Subcutaneous abdominal adipose tissue (tissue), 5 donors: Measurements from ENCODE around the gene EBF4.

ENCODE experiments used
- H3K27ac ChIP-seq: one replicate; pipeline ENCODE4 v1.7.0; 2013; ENCODE audit warnings: low read depth, mild to moderate bottlenecking, inconsistent platforms, low read length, moderate library complexity
- H3K27me3 ChIP-seq, 5 donors: one replicate each; pipeline ENCODE4 v1.7.0; 2013; ENCODE audit warnings: low read length in 5 of 5, inconsistent platforms in 1 of 5; ENCODE audit not compliant: control insufficient read depth in 5 of 5, insufficient read depth in 4 of 5
- H3K36me3 ChIP-seq, 5 donors: one replicate each; pipeline ENCODE4 v1.7.0; 2013; ENCODE audit warnings: low read length in 5 of 5; ENCODE audit not compliant: control insufficient read depth in 5 of 5, insufficient read depth in 5 of 5
- H3K4me1 ChIP-seq, 5 donors: one replicate each; pipeline ENCODE4 v1.7.0; 2013; ENCODE audit warnings: low read length in 5 of 5, mild to moderate bottlenecking in 3 of 5, moderate library complexity in 1 of 5; ENCODE audit not compliant: control insufficient read depth in 5 of 5, insufficient read depth in 5 of 5
- H3K4me3 ChIP-seq, 5 donors: one replicate each; pipeline ENCODE4 v1.7.0; 2013; ENCODE audit warnings: low read length in 5 of 5, low read depth in 1 of 5
- H3K9ac ChIP-seq, 5 donors: one replicate each; pipeline ENCODE4 v1.7.0; 2013; ENCODE audit warnings: low read length in 5 of 5, mild to moderate bottlenecking in 4 of 5, moderate library complexity in 3 of 5
- H3K9me3 ChIP-seq, 5 donors: one replicate each; pipeline ENCODE4 v1.7.0; 2013; ENCODE audit warnings: low read length in 5 of 5; ENCODE audit not compliant: control insufficient read depth in 5 of 5
- donor health status: healthy.
- donor health status: healthy.
- donor health status: healthy.
- donor health status: healthy.
- donor health status: healthy.

EBF4 gene

DNA sequence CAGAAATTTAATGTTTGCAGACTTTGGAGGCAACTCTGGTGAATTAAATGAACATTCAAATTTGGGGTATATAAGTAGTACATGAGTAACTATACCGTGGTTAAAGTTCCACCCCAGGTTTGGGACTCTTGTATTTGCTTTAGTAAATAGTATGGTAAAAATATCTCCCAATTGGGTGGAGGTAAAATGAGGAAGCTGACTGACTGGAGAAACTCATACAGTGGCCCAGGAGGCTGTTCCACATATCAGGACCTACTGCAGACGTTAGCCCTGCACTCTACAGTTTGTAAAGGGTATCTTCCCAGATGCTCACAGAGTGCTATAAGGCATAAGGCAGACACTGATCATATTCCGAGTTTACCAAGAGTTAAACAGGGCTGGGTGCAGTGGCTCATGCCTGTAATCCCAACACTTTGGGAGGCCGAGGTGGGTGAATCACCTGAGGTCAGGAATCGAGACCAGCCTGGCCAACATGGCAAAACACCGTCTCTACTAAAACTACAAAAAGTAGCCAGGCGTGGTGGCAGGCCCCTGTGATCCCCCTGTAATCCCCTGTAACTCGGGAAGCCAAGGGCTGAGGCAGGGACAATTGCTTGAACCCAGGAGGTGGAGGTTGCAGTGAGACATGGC lies 54.2 kb downstream of the EBF4 start:
- Histone ChIP-seq H3K4me3 (no peak overlapping the region), H3K27ac (no peak overlapping the region), H3K9ac (no peak overlapping the region), H3K36me3 (no peaks in the 10 kb centered on the region), H3K9me3 (no peaks in the 10 kb centered on the region), H3K4me1 (peaks cover 0 to 18% (median 12%) of the 10 kb centered on the region in 5 donors), H3K27me3 (peaks cover 6 to 30% (median 16%) of the 10 kb centered on the region in 5 donors)

DNA sequence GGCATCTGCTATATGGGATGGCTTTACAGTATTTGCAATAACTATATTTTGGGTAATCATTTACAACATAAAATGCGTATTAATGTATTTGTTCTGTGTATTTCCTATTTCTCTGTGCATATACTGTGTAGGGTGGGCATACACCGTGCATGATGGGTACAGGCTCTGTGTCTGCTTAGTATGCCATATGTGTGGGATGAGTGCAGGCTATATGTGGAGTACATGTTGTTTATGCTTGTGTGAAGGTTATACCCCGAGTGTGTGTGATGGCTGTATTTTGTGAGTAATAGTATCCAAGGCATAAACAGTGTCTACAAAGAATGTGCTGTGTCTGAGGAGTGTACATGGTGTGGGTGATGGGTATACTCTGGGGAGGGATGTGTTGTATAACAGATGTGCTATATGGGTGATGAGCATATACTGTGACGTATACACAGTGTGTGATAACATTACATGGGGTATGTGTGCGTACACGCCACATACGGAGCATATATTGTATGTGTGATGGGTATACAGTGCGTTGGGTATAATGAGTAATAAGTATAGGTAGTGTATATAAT lies 55.2 kb downstream of the EBF4 start:
- H3K4me3 ChIP-seq = no peak overlapping the region

DNA sequence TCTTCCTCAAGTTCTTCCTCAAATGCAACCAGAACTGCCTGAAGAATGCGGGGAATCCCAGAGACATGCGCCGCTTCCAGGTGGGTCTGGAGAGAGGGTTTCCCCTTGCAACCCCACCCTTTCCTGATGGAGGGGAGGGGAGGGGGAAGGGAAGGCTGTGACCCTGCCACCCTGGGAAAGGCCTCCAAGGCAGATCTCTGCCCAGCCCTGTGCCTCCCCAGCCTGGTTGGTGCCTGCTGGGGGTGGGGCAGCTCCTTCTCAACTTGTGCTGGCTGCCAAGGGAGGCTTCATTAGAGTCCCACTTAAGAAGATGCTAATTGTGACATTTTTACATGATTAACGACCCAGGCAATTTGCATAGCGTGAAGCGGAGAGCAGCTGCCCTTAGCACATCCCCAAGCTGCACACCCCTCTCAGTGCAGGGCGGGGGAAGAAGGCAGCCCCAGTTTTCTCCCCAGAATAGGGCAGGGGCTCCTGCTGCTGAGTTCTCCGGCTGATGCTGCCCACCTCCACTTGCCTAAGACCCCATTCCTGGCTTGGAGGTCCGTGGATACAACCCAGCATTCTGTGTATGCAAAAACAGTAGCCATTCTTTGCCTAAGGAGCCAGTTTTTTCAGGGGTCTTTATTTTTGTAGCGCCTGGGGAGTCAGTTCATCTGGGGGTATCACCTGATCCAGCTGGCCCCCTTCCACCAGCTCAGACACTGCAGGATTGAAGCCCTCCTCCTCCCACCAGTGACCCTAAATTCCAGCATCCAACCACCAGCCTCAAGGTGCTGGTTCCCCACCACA lies 56.2 kb downstream of the EBF4 start:
- H3K27me3 ChIP-seq = peaks cover 14 to 38% (median 27%) of the 10 kb centered on the region in 5 donors

More for the DNA sequence above, 55.2 kb downstream of the EBF4 start:
- Histone ChIP-seq H3K27ac (no peak overlapping the region), H3K36me3 (no peaks in the 10 kb centered on the region), H3K9me3 (no peaks in the 10 kb centered on the region), H3K9ac (no peak overlapping the region), H3K4me1 (peaks cover 0 to 27% (median 18%) of the 10 kb centered on the region in 5 donors), H3K27me3 (peaks cover 6 to 30% (median 17%) of the 10 kb centered on the region in 5 donors)

GRCh38 chr20:2749343-2749950 lies 56.9 kb downstream of the EBF4 start:
- Histone ChIP-seq H3K9ac (no peak overlapping the region), H3K4me1 (peaks cover 0 to 30% (median 23%) of the 10 kb centered on the region in 5 donors), H3K36me3 (no peaks in the 10 kb centered on the region), H3K27me3 (peaks cover 16 to 45% (median 34%) of the 10 kb centered on the region in 5 donors), H3K27ac (no peak overlapping the region), H3K4me3 (no peak overlapping the region), H3K9me3 (no peaks in the 10 kb centered on the region)

More for the DNA sequence above, 56.2 kb downstream of the EBF4 start:
- peaks cover 0 to 30% (median 23%) of the 10 kb centered on the region in 5 donors for H3K4me1 ChIP-seq
- no peaks in the 10 kb centered on the region for H3K9me3 ChIP-seq
- no peak overlapping the region for H3K9ac ChIP-seq
- H3K4me3 ChIP-seq = no peak overlapping the region
- no peak overlapping the region for H3K27ac ChIP-seq
- no peaks in the 10 kb centered on the region for H3K36me3 ChIP-seq

DNA sequence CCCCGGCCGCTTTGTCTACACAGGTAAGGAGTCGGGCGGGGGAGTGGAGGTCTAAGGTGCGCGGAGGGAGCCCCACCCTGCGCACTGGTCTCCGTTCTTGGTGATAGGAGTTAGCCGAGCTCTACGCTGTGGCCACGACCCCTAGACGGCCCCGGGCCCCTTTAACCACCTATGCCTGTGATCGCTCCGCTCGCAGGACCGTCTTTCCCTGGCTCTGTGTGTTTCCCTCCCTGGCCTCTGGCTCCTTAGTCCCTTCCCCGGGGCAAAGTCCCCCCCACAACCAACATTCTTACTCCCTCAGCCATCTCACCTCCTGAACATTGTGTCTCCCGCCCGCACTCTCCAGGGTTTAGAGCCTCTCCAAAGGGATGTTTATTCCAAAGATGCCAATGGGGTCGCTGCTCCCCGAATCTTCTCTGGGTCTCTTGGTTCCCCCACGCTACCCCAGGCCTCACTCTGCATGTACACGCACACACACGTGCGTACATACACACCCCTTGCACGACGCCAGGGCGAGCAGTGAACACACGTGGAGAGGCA lies 57.4 kb downstream of the EBF4 start:
- Histone ChIP-seq H3K27ac (no peak overlapping the region), H3K9me3 (no peaks in the 10 kb centered on the region), H3K4me3 (no peak overlapping the region), H3K4me1 (peaks cover 0 to 30% (median 23%) of the 10 kb centered on the region in 5 donors), H3K9ac (no peak overlapping the region), H3K27me3 (peaks cover 16 to 49% (median 39%) of the 10 kb centered on the region in 5 donors), H3K36me3 (no peaks in the 10 kb centered on the region)

DNA sequence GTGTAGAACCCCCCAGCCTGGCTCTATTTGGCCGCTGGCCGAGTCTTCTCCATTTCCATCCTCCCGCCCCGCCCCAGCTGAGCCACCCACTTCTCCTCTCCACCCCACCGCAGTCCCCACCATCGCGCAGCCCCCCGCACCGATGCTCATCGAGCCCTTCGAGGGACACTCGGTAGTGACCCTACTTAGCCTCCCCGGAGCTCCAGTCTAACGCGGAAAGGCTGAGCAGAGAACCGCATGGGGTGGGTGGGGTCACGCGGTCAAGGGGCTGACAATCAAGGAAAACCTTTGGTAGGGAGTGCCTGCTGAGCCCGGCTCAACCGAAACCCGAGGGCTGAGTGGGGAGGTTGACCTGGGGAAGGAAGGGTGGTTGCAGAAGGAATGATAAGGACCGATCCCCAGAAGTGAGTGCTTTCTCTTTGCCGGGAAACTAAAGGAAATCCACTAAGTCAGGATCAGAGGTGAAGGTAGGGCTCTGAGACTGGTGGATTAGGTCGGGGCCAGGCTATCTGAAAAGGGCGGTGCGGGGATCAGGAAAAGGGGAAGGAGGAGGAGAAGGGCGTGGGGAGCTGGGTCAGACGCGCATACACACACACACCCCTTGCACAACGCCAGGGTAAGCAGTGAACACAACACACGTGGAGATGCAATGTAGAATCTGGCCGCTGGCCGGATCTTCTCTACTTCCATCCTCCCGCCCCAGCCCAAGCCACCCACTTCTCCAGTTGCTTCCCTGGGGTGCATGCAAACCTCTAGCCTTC lies 58.1 kb downstream of the EBF4 start:
- peak overlapping the region in 4 of 5 donors; percentile 46 to 54 (median 51) for H3K4me3 ChIP-seq
- H3K36me3 ChIP-seq = no peaks in the 10 kb centered on the region
- no peaks in the 10 kb centered on the region for H3K9me3 ChIP-seq
- peaks cover 0 to 30% (median 23%) of the 10 kb centered on the region in 5 donors for H3K4me1 ChIP-seq
- H3K27me3 ChIP-seq = peaks cover 16 to 51% (median 42%) of the 10 kb centered on the region in 5 donors
- no peak overlapping the region for H3K9ac ChIP-seq
- no peak overlapping the region for H3K27ac ChIP-seq

DNA sequence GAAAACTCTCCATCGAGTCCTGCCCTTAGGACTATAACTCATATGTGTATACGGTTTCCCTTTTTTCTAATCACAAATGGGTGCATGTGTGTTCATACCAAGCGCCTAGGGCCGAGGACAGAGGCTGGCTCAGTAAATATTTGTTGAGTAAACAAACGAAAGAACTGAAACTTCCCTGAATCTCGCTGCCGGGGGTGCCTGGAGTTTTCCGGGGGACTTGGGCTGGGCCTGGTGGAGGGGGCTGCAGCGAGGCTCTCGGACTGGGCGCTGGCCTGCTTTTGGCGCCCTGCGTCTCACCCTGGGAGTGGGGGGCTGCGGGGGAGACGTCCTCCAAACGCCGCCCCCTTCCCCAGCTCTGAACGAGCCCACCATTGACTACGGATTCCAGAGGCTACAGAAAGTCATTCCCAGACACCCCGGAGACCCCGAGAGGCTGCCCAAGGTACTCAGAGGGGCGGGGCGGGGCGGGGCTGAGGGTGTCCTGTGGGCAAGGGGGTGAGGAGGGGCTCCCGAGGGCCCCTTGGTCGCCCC lies 58.8 kb downstream of the EBF4 start:
- no peaks in the 10 kb centered on the region for H3K9me3 ChIP-seq
- peak overlapping the region; percentile 33 to 61 (median 53) for H3K4me3 ChIP-seq
- H3K4me1 ChIP-seq = peaks cover 0 to 30% (median 23%) of the 10 kb centered on the region in 5 donors
- peaks cover 22 to 56% (median 49%) of the 10 kb centered on the region in 5 donors for H3K27me3 ChIP-seq
- no peak overlapping the region for H3K9ac ChIP-seq
- no peak overlapping the region for H3K27ac ChIP-seq
- H3K36me3 ChIP-seq = no peaks in the 10 kb centered on the region

- Histone ChIP-seq H3K9ac (no peak overlapping the region), H3K4me3 (peak overlapping the region in 4 of 5 donors; percentile 27 to 61 (median 49)), H3K36me3 (no peaks in the 10 kb centered on the region), H3K4me1 (peaks cover 0 to 30% (median 23%) of the 10 kb centered on the region in 5 donors), H3K9me3 (no peaks in the 10 kb centered on the region), H3K27ac (no peak overlapping the region), H3K27me3 (peaks cover 22 to 60% (median 53%) of the 10 kb centered on the region in 5 donors)
These were observed 59.4 kb downstream of the EBF4 start for GRCh38 chr20:2751878-2752566.
